Kidney (tissue), 14 donors: ENCODE results near the gene HHATL. TPM values are rescaled to one million over a fixed set of nuclear protein-coding genes. Genes with fewer than 3 reads are reported as not detected.
A peak's percentile ranks its signal among the peaks of the same experiment; 100 is the strongest.

Experiments
- DNase-seq, 5 donors: peaks; one replicate each; pipeline ENCODE4 v3.0.0-alpha.2; 2013 to 2020
- FAIRE-seq: peaks from 2 replicates; lab custom pipeline; 2012; peaks lifted over from hg19 to GRCh38; lab: Jason Lieb, UNC
- H3K27ac ChIP-seq, 2 donors: one replicate each; pipeline ENCODE4 v1.7.0; 2013; ENCODE audit warnings: low read depth in 2 of 2, low read length in 2 of 2, inconsistent platforms in 1 of 2
- H3K27me3 ChIP-seq: one replicate; pipeline ENCODE4 v1.7.1; 2013; ENCODE audit warnings: low read length, inconsistent platforms; ENCODE audit not compliant: control insufficient read depth, insufficient read depth
- H3K36me3 ChIP-seq, 3 donors: one replicate each; pipeline versions ENCODE4 v1.7.0 to v1.7.1; 2013; ENCODE audit warnings: low read length in 3 of 3, control low read depth in 1 of 3, inconsistent platforms in 1 of 3; ENCODE audit not compliant: insufficient read depth in 3 of 3, control insufficient read depth in 2 of 3
- H3K4me1 ChIP-seq, 3 donors: one replicate each; pipeline versions ENCODE4 v1.7.0 to v1.7.1; 2013; ENCODE audit warnings: low read length in 3 of 3, inconsistent platforms in 1 of 3, low read depth in 1 of 3; ENCODE audit not compliant: control insufficient read depth in 2 of 3, insufficient read depth in 2 of 3
- H3K4me3 ChIP-seq, 3 donors: one replicate each; pipeline versions ENCODE4 v1.7.0 to v1.8.1; 2013; ENCODE audit warnings: low read length in 3 of 3, control low read depth in 1 of 3, inconsistent platforms in 1 of 3
- H3K9ac ChIP-seq, 3 donors: one replicate each; pipeline versions ENCODE4 v1.7.0 to v1.7.1; 2013; ENCODE audit warnings: low read length in 3 of 3, control low read depth in 1 of 3, inconsistent platforms in 1 of 3
- H3K9me3 ChIP-seq, 3 donors: one replicate each; pipeline versions ENCODE4 v1.7.0 to v1.7.1; 2013; ENCODE audit warnings: low read length in 3 of 3, control low read depth in 1 of 3, inconsistent platforms in 1 of 3; ENCODE audit not compliant: control insufficient read depth in 2 of 3, insufficient read depth in 1 of 3
- CTCF ChIP-seq: IDR thresholded peaks from 3 replicates; pipeline ENCODE4 v1.5.1; 2012; ENCODE audit warnings: mild to moderate bottlenecking, moderate library complexity, borderline replicate concordance; ENCODE audit not compliant: insufficient read depth; ENCODE audit errors: extremely low read depth
- intact Hi-C: fragments of 100-400 bp; cut with DNase I; formaldehyde crosslinking; loops from one replicate; pipeline ENCODE4 v1.11.1; 2022
- polyA plus RNA-seq: library from polyadenylated mRNA; stranded (reverse); fragments of 350-450 nt; fragmentation: Illumina TruSeq; extraction: RNeasy Lipid Tissue Mini Kit (QIAGEN cat#74804); gene quantifications from one replicate; pipeline ENCODE4 v1.2.3, GENCODE V29; 2014; ENCODE audit warnings: low read depth, low replicate concordance; ENCODE audit not compliant: insufficient read depth
- total RNA-seq: library from RNA; stranded (reverse); fragmentation: NEBNext Ultra II Directional; extraction: Animal tissue kit (Norgen Biotek cat#: 25700); gene quantifications from one replicate; pipeline ENCODE4 v1.2.1, GENCODE V29; 2021
- donor health status: control.
- donor health status: control.
- donor health status: control.
- donor health status: control.
- donor health status: control.
- donor health status: DM: yes; HTN: yes; CAD: no.
- donor health status: Normal renal cell carcinoma (clear cell type).

Gene HHATL
- total and polyA plus RNA-seq, 2 donors from 2014 or later = not detected

- no peaks in the 10 kb centered on the region for H3K27me3 ChIP-seq
- no peaks in the 10 kb centered on the region for H3K36me3 ChIP-seq
- H3K9me3 ChIP-seq = no peaks in the 10 kb centered on the region
- no peak overlapping the region for H3K4me3 ChIP-seq
- H3K9ac ChIP-seq = no peak overlapping the region
- no peaks in the 10 kb centered on the region for H3K4me1 ChIP-seq
- TF ChIP-seq CTCF = no peak
- FAIRE-seq (no peak), DNase-seq (no peak)
- intact Hi-C loops = no loop called here
- no peak overlapping the region for H3K27ac ChIP-seq
Observed at GRCh38 chr3:42691816-42692666, 10.6 kb downstream of the HHATL start.

- no peak overlapping the region for H3K27ac ChIP-seq
- H3K9ac ChIP-seq = no peak overlapping the region
- no peak for TF ChIP-seq CTCF
- no peak for FAIRE-seq
- peak in 1 of 5 donors; percentile 3 for DNase-seq
- no peak overlapping the region for H3K4me3 ChIP-seq
- intact Hi-C loops = no loop called here
- H3K4me1 ChIP-seq = peaks cover 0 to under 1% (median 0%) of the 10 kb centered on the region in 3 donors
- H3K27me3 ChIP-seq = peaks cover 4% of the 10 kb centered on the region
- no peaks in the 10 kb centered on the region for H3K9me3 ChIP-seq
- no peaks in the 10 kb centered on the region for H3K36me3 ChIP-seq
Observed at GRCh38 chr3:42690766-42691680, 11.6 kb downstream of the HHATL start.

DNA sequence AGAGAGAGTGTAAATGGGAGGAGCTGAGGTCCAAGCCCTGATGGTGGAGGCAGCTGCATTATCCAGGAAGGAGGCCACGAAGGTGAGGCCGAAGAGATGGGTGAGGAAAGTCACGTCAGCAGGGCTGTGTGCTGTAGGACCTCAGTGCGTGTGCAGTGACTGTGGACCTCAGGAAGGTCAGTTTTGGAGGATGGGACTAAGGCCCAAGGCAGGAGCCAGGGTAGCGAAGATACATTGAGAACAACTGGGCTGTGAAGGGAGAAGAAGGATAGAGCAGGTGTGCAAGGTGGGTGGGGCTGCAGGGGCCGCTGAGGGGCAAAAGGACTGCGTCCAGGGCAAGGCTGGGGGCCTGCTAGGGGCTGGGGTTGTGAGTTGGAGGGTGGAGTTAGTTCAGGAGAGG is 12.4 kb downstream of the HHATL start:
- H3K9ac ChIP-seq = no peak overlapping the region
- DNase-seq (peak in 1 of 5 donors; percentile 19), FAIRE-seq (no peak)
- intact Hi-C loops = no loop called here
- H3K9me3 ChIP-seq = no peaks in the 10 kb centered on the region
- H3K27me3 ChIP-seq = peaks cover 8% of the 10 kb centered on the region
- no peak for TF ChIP-seq CTCF
- no peak overlapping the region for H3K27ac ChIP-seq
- peaks cover 0 to 4% (median 0%) of the 10 kb centered on the region in 3 donors for H3K4me1 ChIP-seq
- no peak overlapping the region for H3K4me3 ChIP-seq
- H3K36me3 ChIP-seq = no peaks in the 10 kb centered on the region
